Upper lobe of left lung (tissue), 6 donors: Measurements from ENCODE around the gene XYLT1. TPM values are rescaled to one million over a fixed set of nuclear protein-coding genes. Genes with fewer than 3 reads are reported as not detected.
A peak's percentile ranks its signal among the peaks of the same experiment; 100 is the strongest.

ENCODE experiments used
- ATAC-seq, 2 donors: fragments of 200-7000 bp; cut with Tn5 transposase; one replicate each; pipeline ENCODE4 v1.9.1; 2022; ENCODE audit warnings: mild to moderate bottlenecking in 2 of 2, moderate library complexity in 2 of 2; ENCODE audit not compliant: low FRiP score in 2 of 2
- DNase-seq, 2 donors: peaks; one replicate each; pipeline ENCODE4 v3.0.0-alpha.2; 2019 to 2020
- H3K27ac ChIP-seq, 4 donors: fragments of 200-600 bp; sonication (generic); one replicate each; pipeline ENCODE4 v1.5.1; 2016 to 2019
- H3K27me3 ChIP-seq, 4 donors: fragments of 200-600 bp; sonication (generic); one replicate each; pipeline ENCODE4 v1.5.1; 2017 to 2019
- H3K36me3 ChIP-seq, 4 donors: fragments of 200-600 bp; sonication (generic); one replicate each; pipeline ENCODE4 v1.5.1; 2016 to 2019
- H3K4me1 ChIP-seq, 4 donors: fragments of 200-600 bp; sonication (generic); one replicate each; pipeline ENCODE4 v1.5.1; 2018 to 2019
- H3K4me3 ChIP-seq, 4 donors: fragments of 200-600 bp; sonication (generic); one replicate each; pipeline ENCODE4 v1.5.1; 2017 to 2019; ENCODE audit warnings: mild to moderate bottlenecking in 2 of 4, moderate library complexity in 1 of 4
- H3K9me3 ChIP-seq, 4 donors: fragments of 200-600 bp; sonication (generic); one replicate each; pipeline ENCODE4 v1.5.1; 2018 to 2019
- CTCF ChIP-seq, 6 experiments: fragments of 450-650 bp in 4 of 6; fragments of 200-600 bp in 2 of 6; sonication (generic) in 2 of 6; IDR thresholded peaks; one replicate each; pipeline ENCODE4 v1.5.1; 2016 to 2019; ENCODE audit warnings: antibody characterized with exemption in 6 of 6
- EP300 ChIP-seq, 4 donors: sonication (generic); formaldehyde crosslinking; IDR thresholded peaks; one replicate each; pipeline ENCODE4 v1.5.1; 2017; ENCODE audit warnings: antibody characterized with exemption in 4 of 4, control low read depth in 2 of 4
- POLR2A ChIP-seq, 4 donors: fragments of 450-650 bp; IDR thresholded peaks; one replicate each; pipeline ENCODE4 v1.5.1; 2016 to 2017; ENCODE audit warnings: antibody characterized with exemption in 4 of 4, mild to moderate bottlenecking in 2 of 4
- POLR2AphosphoS5 ChIP-seq, 2 donors: sonication (generic); formaldehyde crosslinking; IDR thresholded peaks; one replicate each; pipeline ENCODE4 v1.5.1; 2017; ENCODE audit warnings: antibody characterized with exemption in 2 of 2
- WGBS, 2 donors: methylation state at CpG; one replicate each; pipeline ENCODE4 v1.1.5; 2017 to 2018; 5-methylcytosine and 5-hydroxymethylcytosine counted together
- total RNA-seq, 6 donors: library from RNA; depleted of rRNA in 4 of 6; stranded (reverse); fragments of >200 nt in 4 of 6; gene quantifications; one replicate each; pipeline versions ENCODE4 v1.1.0 to v1.2.1, GENCODE V29; 2016 to 2021
- donor health status: DM: no; HTN: no; CAD: no; lungs with moderate emphysema.
- donor health status: DM: no; HTN: yes; CAD: no; lungs with severe emphysema.

XYLT1 gene
- total RNA-seq, 6 donors from 2014 or later, result 3.0 to 26.2 (median 6.8) TPM

DNA sequence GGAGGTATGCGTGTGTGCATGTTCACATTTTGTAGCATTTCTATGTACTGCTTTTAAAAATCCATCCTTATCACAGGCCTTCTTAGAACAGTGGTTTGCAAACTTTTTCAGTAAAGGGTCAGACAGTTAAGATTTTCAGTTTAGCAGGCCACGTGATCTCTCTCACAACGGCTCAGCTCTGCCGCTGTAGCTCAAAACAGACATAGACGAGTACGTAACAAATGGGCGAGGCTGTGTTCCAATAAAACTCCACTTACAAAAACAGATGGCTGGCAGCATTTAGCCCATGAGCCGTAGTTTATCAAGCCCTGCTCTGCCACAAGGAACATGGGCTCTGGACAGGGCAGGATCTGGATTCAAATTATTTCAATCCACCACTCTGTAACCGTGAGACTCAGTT is 141.8 kb downstream of the XYLT1 start:
- no peaks in the 10 kb centered on the region for H3K36me3 ChIP-seq
- H3K9me3 ChIP-seq, result no peaks in the 10 kb centered on the region
- DNase-seq (no peak), ATAC-seq (peak in 1 of 2 donors; percentile 59)
- peaks cover 0 to 11% (median 3%) of the 10 kb centered on the region in 4 donors for H3K4me1 ChIP-seq
- no peak overlapping the region for H3K4me3 ChIP-seq
- TF ChIP-seq CTCF (IDR thresholded peaks at IDR 0.05) (no peak), POLR2AphosphoS5 (IDR thresholded peaks at IDR 0.05) (no peak), EP300 (IDR thresholded peaks at IDR 0.05) (no peak), POLR2A (IDR thresholded peaks at IDR 0.05) (no peak)
- no peak overlapping the region for H3K27ac ChIP-seq
- no peaks in the 10 kb centered on the region for H3K27me3 ChIP-seq
- WGBS, 2 donors, result 53 to 54% methylated on average over 9 of the region's 9 CpGs

DNA sequence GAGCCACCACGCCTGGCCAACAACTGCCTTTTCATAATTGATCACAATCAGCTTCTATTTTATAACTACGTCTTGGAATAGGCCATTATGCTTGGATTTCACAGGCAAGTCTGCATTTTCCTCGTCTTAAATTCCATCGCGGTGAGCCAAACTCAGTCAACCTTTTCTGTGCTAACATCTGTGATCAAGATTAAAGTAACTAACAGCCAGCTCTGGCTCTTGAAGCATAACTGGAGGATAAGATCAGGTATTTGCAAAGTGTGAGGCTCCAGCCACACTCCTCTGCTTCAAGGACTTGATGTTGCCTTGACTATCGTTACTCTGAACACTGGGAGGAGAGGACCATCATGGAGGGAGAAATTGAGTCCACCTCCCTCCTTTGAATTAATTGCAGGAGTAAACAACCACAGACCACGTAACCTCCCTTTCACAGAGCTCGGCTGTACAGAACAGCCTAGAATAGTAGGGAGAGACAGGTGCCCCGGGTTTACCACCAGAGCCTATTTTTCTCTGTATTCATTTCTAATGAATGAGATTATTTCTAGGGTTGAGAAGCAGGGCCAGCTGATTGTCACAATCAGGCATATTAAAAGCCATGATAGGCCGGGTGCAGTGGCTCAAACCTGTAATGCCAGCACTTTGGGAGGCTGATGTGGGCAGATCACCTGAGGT is 143.0 kb downstream of the XYLT1 start:
- ATAC-seq (no peak), DNase-seq (no peak)

GRCh38 chr16:17325476-17326143 is 145.2 kb downstream of the XYLT1 start:
- TF ChIP-seq POLR2A (IDR thresholded peaks at IDR 0.05), result no peak
- no peak for TF ChIP-seq POLR2AphosphoS5 (IDR thresholded peaks at IDR 0.05)
- TF ChIP-seq CTCF (IDR thresholded peaks at IDR 0.05), result no peak
- no peak for TF ChIP-seq EP300 (IDR thresholded peaks at IDR 0.05)
- DNase-seq (no peak), ATAC-seq (no peak)
- Histone ChIP-seq H3K4me3 (no peak overlapping the region), H3K27ac (no peak overlapping the region), H3K36me3 (no peaks in the 10 kb centered on the region), H3K4me1 (peaks cover 0 to 11% (median 3%) of the 10 kb centered on the region in 4 donors), H3K9me3 (no peaks in the 10 kb centered on the region), H3K27me3 (no peaks in the 10 kb centered on the region)
- 77 to 78% methylated on average over 8 of the region's 8 CpGs for WGBS, 2 donors

More for the DNA sequence above, 143.0 kb downstream of the XYLT1 start:
- H3K36me3 ChIP-seq, result no peaks in the 10 kb centered on the region
- no peak overlapping the region for H3K4me3 ChIP-seq
- H3K9me3 ChIP-seq, result no peaks in the 10 kb centered on the region
- TF ChIP-seq EP300 (IDR thresholded peaks at IDR 0.05), result no peak
- TF ChIP-seq POLR2A (IDR thresholded peaks at IDR 0.05), result no peak
- no peak for TF ChIP-seq CTCF (IDR thresholded peaks at IDR 0.05)
- no peak for TF ChIP-seq POLR2AphosphoS5 (IDR thresholded peaks at IDR 0.05)
- 88 to 95% methylated on average over 10 of the region's 10 CpGs for WGBS, 2 donors
- H3K4me1 ChIP-seq, result peaks cover 0 to 11% (median 3%) of the 10 kb centered on the region in 4 donors
- no peaks in the 10 kb centered on the region for H3K27me3 ChIP-seq
- H3K27ac ChIP-seq, result no peak overlapping the region

- no peaks in the 10 kb centered on the region for H3K36me3 ChIP-seq
- no peak overlapping the region for H3K27ac ChIP-seq
- H3K4me3 ChIP-seq, result no peak overlapping the region
- DNase-seq (no peak), ATAC-seq (no peak)
- no peaks in the 10 kb centered on the region for H3K27me3 ChIP-seq
- H3K4me1 ChIP-seq, result peaks cover 0 to 8% (median 3%) of the 10 kb centered on the region in 4 donors
- no peaks in the 10 kb centered on the region for H3K9me3 ChIP-seq
- 92 to 93% methylated on average over 10 of the region's 10 CpGs for WGBS, 2 donors
- TF ChIP-seq EP300 (IDR thresholded peaks at IDR 0.05) (no peak), CTCF (IDR thresholded peaks at IDR 0.05) (no peak), POLR2A (IDR thresholded peaks at IDR 0.05) (no peak), POLR2AphosphoS5 (IDR thresholded peaks at IDR 0.05) (no peak)
These were observed 146.3 kb downstream of the XYLT1 start for GRCh38 chr16:17324451-17324850.
